Urothelium cell line (cell line): ENCODE measurements around the gene CFAP206.
"Not testable (repeated sequence)": the region's sequence is repeated elsewhere in the genome, so short reads cannot be mapped to it uniquely, and the experiment has no call there.

Experiments
- DNase-seq: peaks from one replicate; pipeline ENCODE4 v3.0.0; 2011; ENCODE audit warnings: low spot score, mixed read lengths
- FAIRE-seq: peaks from 2 replicates; lab custom pipeline; 2011; peaks lifted over from hg19 to GRCh38; lab: Jason Lieb, UNC

CFAP206 gene

GRCh38 chr6:87420360-87420759, 12.6 kb downstream of the CFAP206 start:
- DNase-seq (no peak), FAIRE-seq (no peak)

- DNase-seq (no peak), FAIRE-seq (no peak)
These were observed 13.8 kb downstream of the CFAP206 start for GRCh38 chr6:87421576-87421975.

- no peak for FAIRE-seq
- DNase-seq = no peak
These were observed 19.0 kb downstream of the CFAP206 start for GRCh38 chr6:87426789-87427188.

GRCh38 chr6:87430499-87430898, 22.7 kb downstream of the CFAP206 start:
- FAIRE-seq = no peak

GRCh38 chr6:87431263-87431662, 23.5 kb downstream of the CFAP206 start:
- DNase-seq (no peak), FAIRE-seq (no peak)

More at GRCh38 chr6:87430499-87430898, 22.7 kb downstream of the CFAP206 start:
- no peak for DNase-seq

GRCh38 chr6:87436435-87436834, 28.7 kb downstream of the CFAP206 start:
- DNase-seq = peak; percentile 54
- peak; percentile 48 for FAIRE-seq

GRCh38 chr6:87441711-87442110, 33.9 kb downstream of the CFAP206 start:
- FAIRE-seq (no peak), DNase-seq (no peak)

- no peak for FAIRE-seq
- peak; percentile 11 for DNase-seq
These were observed 36.6 kb downstream of the CFAP206 start for GRCh38 chr6:87444362-87444761.

GRCh38 chr6:87465051-87465450, 57.3 kb downstream of the CFAP206 start:
- FAIRE-seq (no peak), DNase-seq (no peak)

GRCh38 chr6:87472525-87473418, 65.0 kb downstream of the CFAP206 start, which contains the start of gene SLC35A1:
TSS of gene SLC35A1 (plus strand) at chr6:87472974. CDS start at chr6:87473004, 30 bp downstream.
- peak; percentile 81 for DNase-seq
- no peak for FAIRE-seq

GRCh38 chr6:87473419-87473903, 65.7 kb downstream of the CFAP206 start:
- DNase-seq = peak; percentile 50
- no peak for FAIRE-seq

GRCh38 chr6:87481931-87482330, 74.2 kb downstream of the CFAP206 start:
- DNase-seq (no peak), FAIRE-seq (no peak)

GRCh38 chr6:87482366-87482765, 74.6 kb downstream of the CFAP206 start:
- no peak for FAIRE-seq
- DNase-seq = no peak

GRCh38 chr6:87483929-87484328, 76.2 kb downstream of the CFAP206 start:
- FAIRE-seq (no peak), DNase-seq (peak; percentile 62)

- no peak for DNase-seq
- no peak for FAIRE-seq
These were observed 76.7 kb downstream of the CFAP206 start for GRCh38 chr6:87484491-87484890.

- FAIRE-seq (no peak), DNase-seq (no peak)
These were observed 79.8 kb downstream of the CFAP206 start for GRCh38 chr6:87487555-87487954.

- not testable (repeated sequence) for DNase-seq, FAIRE-seq
These were observed 81.6 kb downstream of the CFAP206 start for GRCh38 chr6:87489326-87489725.

GRCh38 chr6:87494761-87495422, 87.1 kb downstream of the CFAP206 start:
- FAIRE-seq (no peak), DNase-seq (no peak)

GRCh38 chr6:87498048-87498447, 90.3 kb downstream of the CFAP206 start:
- no peak for FAIRE-seq

GRCh38 chr6:87501809-87502572, 94.2 kb downstream of the CFAP206 start:
- FAIRE-seq = no peak
- no peak for DNase-seq

More at GRCh38 chr6:87498048-87498447, 90.3 kb downstream of the CFAP206 start:
- no peak for DNase-seq

GRCh38 chr6:87504441-87504840, 96.7 kb downstream of the CFAP206 start:
- DNase-seq (no peak), FAIRE-seq (no peak)
